GM10266 (cell line): Measurements from ENCODE around the gene CD81.
"Not testable (repeated sequence)": the region's sequence is repeated elsewhere in the genome, so short reads cannot be mapped to it uniquely, and the experiment has no call there.

ENCODE experiments used
- DNase-seq: peaks from one replicate; pipeline ENCODE4 v3.0.0; 2012; ENCODE audit errors: extremely low spot score
- TF ChIP-seq, protein P1 (sequence below): IDR thresholded peaks from 2 replicates; pipeline ENCODE4 v1.5.1; 2012; ENCODE audit warnings: mild to moderate bottlenecking, low read depth; ENCODE audit not compliant: control insufficient read depth, insufficient read depth; ENCODE audit errors: missing control alignments

The CD81 gene

DNA sequence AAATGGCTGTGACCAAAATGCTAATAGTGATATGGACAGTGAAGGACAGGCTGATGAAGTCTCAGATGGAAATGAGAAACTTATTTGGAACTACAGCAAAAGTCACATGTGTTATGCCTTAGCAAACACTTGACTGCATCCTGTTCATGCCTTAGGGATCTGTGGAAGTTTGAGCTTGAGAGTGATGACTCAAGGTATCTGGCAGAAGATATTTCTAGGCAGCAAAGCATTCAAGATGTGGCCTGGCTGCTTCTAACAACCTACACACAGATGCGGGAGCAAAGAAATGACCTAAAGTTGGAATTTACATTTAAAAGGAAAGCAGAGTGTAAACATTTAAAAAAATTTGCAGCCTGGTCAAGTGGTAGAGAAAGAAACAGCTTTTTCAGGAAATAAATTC, 28.1 kb upstream of the CD81 start:
- TF ChIP-seq, protein P1, sequence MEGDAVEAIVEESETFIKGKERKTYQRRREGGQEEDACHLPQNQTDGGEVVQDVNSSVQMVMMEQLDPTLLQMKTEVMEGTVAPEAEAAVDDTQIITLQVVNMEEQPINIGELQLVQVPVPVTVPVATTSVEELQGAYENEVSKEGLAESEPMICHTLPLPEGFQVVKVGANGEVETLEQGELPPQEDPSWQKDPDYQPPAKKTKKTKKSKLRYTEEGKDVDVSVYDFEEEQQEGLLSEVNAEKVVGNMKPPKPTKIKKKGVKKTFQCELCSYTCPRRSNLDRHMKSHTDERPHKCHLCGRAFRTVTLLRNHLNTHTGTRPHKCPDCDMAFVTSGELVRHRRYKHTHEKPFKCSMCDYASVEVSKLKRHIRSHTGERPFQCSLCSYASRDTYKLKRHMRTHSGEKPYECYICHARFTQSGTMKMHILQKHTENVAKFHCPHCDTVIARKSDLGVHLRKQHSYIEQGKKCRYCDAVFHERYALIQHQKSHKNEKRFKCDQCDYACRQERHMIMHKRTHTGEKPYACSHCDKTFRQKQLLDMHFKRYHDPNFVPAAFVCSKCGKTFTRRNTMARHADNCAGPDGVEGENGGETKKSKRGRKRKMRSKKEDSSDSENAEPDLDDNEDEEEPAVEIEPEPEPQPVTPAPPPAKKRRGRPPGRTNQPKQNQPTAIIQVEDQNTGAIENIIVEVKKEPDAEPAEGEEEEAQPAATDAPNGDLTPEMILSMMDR, result no peak
- no peak for DNase-seq

DNA sequence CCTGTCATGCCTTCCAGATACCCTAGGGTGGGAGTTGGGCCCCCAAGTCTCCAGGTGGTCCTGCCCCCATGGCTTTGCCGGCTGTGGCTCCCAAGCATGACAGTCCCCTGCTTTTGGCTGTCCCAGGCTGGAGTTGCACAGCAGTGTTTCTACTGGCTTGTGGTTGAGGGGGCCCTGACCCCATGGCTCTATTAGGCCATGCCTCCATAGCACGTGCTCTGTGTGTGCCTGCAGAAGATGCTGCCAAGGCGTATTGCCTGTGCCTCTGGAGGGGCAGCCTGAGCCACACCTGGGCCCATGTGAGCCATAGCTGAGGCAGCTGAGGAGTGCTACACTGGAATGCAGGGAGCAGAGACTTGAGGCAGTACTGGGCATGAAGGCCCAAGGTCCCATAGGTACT, 25.4 kb upstream of the CD81 start:
- no peak for DNase-seq
- TF ChIP-seq, protein P1, result no peak

DNA sequence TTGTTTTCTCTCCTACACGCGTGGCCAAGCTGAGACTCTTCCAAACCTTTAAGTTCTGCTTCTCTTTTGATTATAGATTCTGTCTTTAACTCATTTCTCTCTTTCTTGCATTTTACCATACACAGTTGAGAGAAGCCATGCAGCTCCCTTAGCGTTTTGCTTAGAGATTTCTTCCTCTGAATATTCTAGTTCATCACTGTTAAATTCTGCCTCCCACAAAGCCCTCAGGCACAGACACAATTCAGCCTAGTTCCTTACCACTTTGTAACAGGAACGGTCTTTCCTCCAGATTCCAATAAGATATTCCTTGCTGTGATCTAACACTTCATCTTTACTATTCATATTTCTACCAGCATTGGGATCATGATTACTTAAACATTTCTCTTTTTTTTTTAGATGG, 24.7 kb upstream of the CD81 start:
- TF ChIP-seq, protein P1, result no peak
- no peak for DNase-seq

DNA sequence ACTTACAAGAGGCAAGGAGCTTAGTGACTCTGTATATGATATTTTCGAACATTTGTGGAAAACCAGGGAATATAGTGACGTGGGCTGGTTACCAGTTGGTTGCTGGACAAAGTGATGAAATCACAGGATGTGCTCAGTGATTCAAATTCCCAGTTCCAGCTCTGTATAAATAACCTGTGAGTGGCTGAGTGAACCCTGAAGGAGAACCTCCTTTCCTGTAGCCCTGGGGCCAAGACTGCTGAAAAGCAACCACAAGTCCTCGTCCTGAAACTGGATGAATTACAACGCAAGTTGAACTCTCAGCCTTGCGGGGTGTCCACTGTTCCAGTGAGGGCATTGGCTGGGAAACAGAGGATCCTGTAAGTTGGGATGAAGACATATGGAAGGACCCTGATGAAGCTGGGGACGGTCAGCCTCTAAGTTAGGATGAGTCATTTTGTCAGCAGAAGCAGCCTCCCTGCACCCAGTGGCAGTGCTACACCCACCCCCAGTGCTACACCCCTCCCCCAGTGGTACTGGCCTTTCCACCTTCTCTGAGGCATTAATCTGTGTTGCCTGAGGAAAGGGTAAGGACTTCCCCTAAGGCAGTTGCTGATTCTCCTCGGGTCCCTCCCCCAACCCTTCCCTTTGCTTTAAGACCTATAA, 22.0 kb upstream of the CD81 start:
- TF ChIP-seq, protein P1, result no peak
- DNase-seq, result no peak

DNA sequence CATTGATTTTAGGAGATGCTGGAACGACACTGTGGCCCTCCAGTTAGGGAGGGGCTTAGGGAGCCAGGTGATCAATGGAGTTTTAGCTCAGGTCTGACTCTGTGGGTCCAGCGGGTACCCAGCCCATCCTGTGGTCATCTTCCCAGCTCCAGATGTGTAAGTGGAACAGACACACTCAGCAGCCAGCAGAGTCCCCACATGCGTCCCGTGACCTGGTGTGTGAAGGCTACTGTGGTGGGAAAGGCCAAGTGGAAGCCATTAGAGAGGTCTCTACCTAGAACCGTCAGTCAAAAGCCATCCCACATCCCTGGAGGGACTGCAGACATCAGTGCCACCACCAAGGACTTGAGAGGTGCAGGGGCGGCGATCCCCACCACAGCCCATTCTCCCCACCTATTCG, 19.9 kb upstream of the CD81 start:
- TF ChIP-seq, protein P1, result no peak

DNA sequence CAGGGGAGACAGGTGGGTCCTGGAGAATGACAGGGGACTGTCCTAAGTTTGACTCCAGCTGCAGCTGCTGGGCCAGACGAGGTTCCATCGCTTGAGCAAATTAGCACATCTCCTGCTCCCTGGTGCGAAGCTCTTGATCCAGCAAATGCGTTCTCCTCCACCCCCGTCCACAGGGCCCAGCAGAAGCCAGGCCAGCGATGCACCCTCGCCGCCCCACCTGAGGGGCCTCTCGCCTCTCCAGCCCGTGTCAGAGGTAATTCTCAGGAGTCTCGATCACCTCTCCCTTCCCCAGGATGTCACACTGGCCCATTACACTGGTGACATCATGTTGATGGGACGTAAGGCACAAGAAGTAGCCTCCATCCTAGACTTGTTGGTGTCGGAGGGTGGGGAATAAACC, 19.5 kb upstream of the CD81 start:
- DNase-seq, result not testable (repeated sequence)

More for the DNA sequence above, 19.9 kb upstream of the CD81 start:
- DNase-seq, result no peak

DNA sequence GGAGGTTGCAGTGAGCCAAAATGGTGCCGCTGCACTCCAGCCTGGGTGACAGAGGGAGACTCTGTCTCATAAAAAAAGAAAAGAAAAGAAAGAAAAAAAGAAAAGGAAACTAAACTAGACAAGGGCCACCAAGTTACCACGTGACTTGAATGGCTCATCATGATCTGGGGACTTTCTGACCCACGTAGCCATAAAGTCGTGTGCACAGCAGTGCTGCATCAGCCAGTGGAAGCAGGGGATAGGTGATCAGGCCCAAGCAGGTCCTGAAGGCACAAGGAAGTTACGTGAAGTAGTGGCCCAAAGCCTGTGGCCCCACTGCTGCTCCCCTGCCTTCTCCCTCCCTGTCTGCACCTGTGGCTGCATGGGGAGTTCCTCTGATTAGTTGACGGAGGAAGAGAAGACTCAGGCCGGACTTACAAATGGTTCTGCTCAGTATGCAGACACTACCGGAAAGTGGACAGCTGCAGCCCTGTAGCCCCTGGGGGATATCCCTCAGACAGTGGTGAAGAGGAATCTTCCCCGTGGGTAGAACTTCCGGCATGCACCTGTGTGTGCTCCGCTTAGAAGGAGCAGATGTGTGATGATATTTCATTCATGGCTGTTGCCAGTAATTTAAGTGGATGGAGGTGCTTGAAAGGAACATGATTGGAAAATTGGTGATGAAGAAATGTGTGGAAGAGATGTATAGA, 18.2 kb upstream of the CD81 start:
- TF ChIP-seq, protein P1, result no peak
- no peak for DNase-seq
